ENCODE results near the gene SRA1.

GRCh38 chr5:140598836-140599235, 41.6 kb upstream of the SRA1 start:
- TF ChIP-seq ZNF18 (tag by site-specific recombination; IDR thresholded peaks at IDR 0.05) (no peak), ZNF341 (tag by site-specific recombination; IDR thresholded peaks at IDR 0.05; ENCODE audit: low read depth) (no peak), PATZ1 (tag by site-specific recombination; IDR thresholded peaks at IDR 0.05) (no peak), CTCF (tag by site-specific recombination; IDR thresholded peaks at IDR 0.05) (no peak), SETDB1 (IDR thresholded peaks at IDR 0.05; ENCODE audit: insufficient read length, low read length) (no peak), ZNF274 (IDR thresholded peaks at IDR 0.05; ENCODE audit: low read length) (no peak), ZNF274 (tag by site-specific recombination; IDR thresholded peaks at IDR 0.05; ENCODE audit: borderline replicate concordance) (no peak), SALL2 (tag by site-specific recombination; IDR thresholded peaks at IDR 0.05; ENCODE audit: borderline replicate concordance) (no peak), SP3 (tag by site-specific recombination; IDR thresholded peaks at IDR 0.05) (no peak), GLI4 (tag by site-specific recombination; IDR thresholded peaks at IDR 0.05) (no peak), ZNF239 (tag by site-specific recombination; IDR thresholded peaks at IDR 0.05) (no peak), SCRT1 (tag by site-specific recombination; IDR thresholded peaks at IDR 0.05; ENCODE audit: borderline replicate concordance) (no peak), ZNF626 (tag by site-specific recombination; IDR thresholded peaks at IDR 0.05) (no peak), REST (tag by site-specific recombination; IDR thresholded peaks at IDR 0.05) (no peak), ZNF311 (tag by site-specific recombination; IDR thresholded peaks at IDR 0.05; ENCODE audit: borderline replicate concordance) (no peak)
